ENCODE data around the gene ZNF217. TPM values are rescaled to one million over a fixed set of nuclear protein-coding genes. Genes with fewer than 3 reads are reported as not detected.

Gene ZNF217
- total and polyA plus RNA-seq, 2 of the 8 experiments (the other 6 are each of a cell fraction or from before 2014, with no cell fraction given) = 15.3 to 87.9 TPM

GRCh38 chr20:53529658-53530057, 64.0 kb downstream of the ZNF217 start (continued):
- TF ChIP-seq CHD7 (IDR thresholded peaks at IDR 0.05; ENCODE audit: insufficient replicate concordance, low read length) = no peak
- no peak for TF ChIP-seq CHD1 (IDR thresholded peaks at IDR 0.05; ENCODE audit: low read depth, low read length)
- TF ChIP-seq RXRA (IDR thresholded peaks at IDR 0.05; ENCODE audit: insufficient read depth, low read depth, low read length) = no peak
- no peak for TF ChIP-seq CBX5 (IDR thresholded peaks at IDR 0.05; ENCODE audit: low read depth, low read length)
- no peak for TF ChIP-seq ASH2L (IDR thresholded peaks at IDR 0.05; ENCODE audit: low read length)
- no peak for TF ChIP-seq ATF2 (IDR thresholded peaks at IDR 0.05; ENCODE audit: low read length)
- TF ChIP-seq KDM1A (IDR thresholded peaks at IDR 0.05; ENCODE audit: borderline replicate concordance, low read length) = no peak

All from H1 (cell line).